Glomerular visceral epithelial cell (primary cell): Measurements from ENCODE around the gene STX16.
"Not testable (repeated sequence)": the region's sequence is repeated elsewhere in the genome, so short reads cannot be mapped to it uniquely, and the experiment has no call there.

ENCODE experiments used
- DNase-seq: peaks from one replicate; pipeline ENCODE4 v3.0.0-alpha.2; 2016; ENCODE audit errors: extremely low spot score

The STX16 gene

GRCh38 chr20:58722877-58723627 is 72.0 kb downstream of the STX16 start:
- DNase-seq, result no peak

GRCh38 chr20:58723628-58723984 is 72.5 kb downstream of the STX16 start:
- no peak for DNase-seq

- DNase-seq, result not testable (repeated sequence)
Observed at GRCh38 chr20:58726156-58726555, 75.1 kb downstream of the STX16 start.
